Renal cortex interstitium (tissue), 11 donors: ENCODE data around the gene CUX1. TPM values are rescaled to one million over a fixed set of nuclear protein-coding genes. Genes with fewer than 3 reads are reported as not detected.
"Not testable (repeated sequence)": the region's sequence is repeated elsewhere in the genome, so short reads cannot be mapped to it uniquely, and the experiment has no call there.

Experiments
- DNase-seq, 11 donors: peaks; one replicate each; pipeline ENCODE4 v3.0.0-alpha.2; 2013; ENCODE audit warnings: low read depth in 9 of 11, low spot score in 4 of 11; ENCODE audit errors: extremely low read depth in 1 of 11
- polyA plus RNA-seq, 3 donors: library from polyadenylated mRNA; unstranded; fragments of 120-200 nt; gene quantifications; one replicate each; pipeline ENCODE4 v1.2.1, GENCODE V29; 2013; ENCODE audit not compliant: insufficient read length in 3 of 3

CUX1 gene
- polyA plus RNA-seq, 3 donors, result 93.9 to 103 (median 98.0) TPM

GRCh38 chr7:101787864-101788263 is 29.6 kb upstream of the CUX1 start:
- DNase-seq, result no peak

- no peak for DNase-seq
Observed at GRCh38 chr7:101788517-101788916, 28.9 kb upstream of the CUX1 start.

GRCh38 chr7:101790566-101791293 is 26.7 kb upstream of the CUX1 start:
- DNase-seq, result no peak

GRCh38 chr7:101792051-101792681 is 25.3 kb upstream of the CUX1 start:
- no peak for DNase-seq

- DNase-seq, result not testable (repeated sequence)
Observed at GRCh38 chr7:101792682-101793071, 24.7 kb upstream of the CUX1 start.

- DNase-seq, result no peak
Observed at GRCh38 chr7:101795461-101795860, 22.0 kb upstream of the CUX1 start.

GRCh38 chr7:101798173-101798572 is 19.3 kb upstream of the CUX1 start:
- not testable (repeated sequence) for DNase-seq

GRCh38 chr7:101803203-101804087 is 14.0 kb upstream of the CUX1 start:
- DNase-seq, result no peak

GRCh38 chr7:101804088-101804963 is 13.1 kb upstream of the CUX1 start:
- peak in 1 of 11 donors; percentile 67 for DNase-seq

- no peak for DNase-seq
Observed at GRCh38 chr7:101804967-101805366, 12.5 kb upstream of the CUX1 start.

GRCh38 chr7:101812595-101812994 is 4.8 kb upstream of the CUX1 start:
- DNase-seq, result no peak

- DNase-seq, result no peak
Observed at GRCh38 chr7:101813402-101814019, 3.9 kb upstream of the CUX1 start.

- peak in 2 of 11 donors; percentile 46 to 56 for DNase-seq
Observed at GRCh38 chr7:101814081-101814990, 3.1 kb upstream of the CUX1 start.

GRCh38 chr7:101814991-101815825 is 2.2 kb upstream of the CUX1 start:
- DNase-seq, result peak in 1 of 11 donors; percentile 55

GRCh38 chr7:101815826-101816594 is 1.4 kb upstream of the CUX1 start:
- DNase-seq, result peak in 4 of 11 donors; percentile 63 to 82 (median 71)
